ENCODE results near the gene COQ9.

GRCh38 chr16:57412584-57412983, 34.7 kb upstream of the COQ9 start:
- TF ChIP-seq CTCF (IDR thresholded peaks at IDR 0.05) (no peak), POLR2A (IDR thresholded peaks at IDR 0.05) (no peak)

Measured in thyroid gland (tissue), 4 donors.